HG03039 (cell line): ENCODE data around the gene GMPPA.

Source experiments
- ATAC-seq: cut with Tn5 transposase; IDR thresholded peaks from one replicate; pipeline ENCODE4 v1.9.1; 2021; ENCODE audit warnings: mild to moderate bottlenecking, moderate library complexity; ENCODE audit not compliant: unreplicated experiment

GMPPA gene

DNA sequence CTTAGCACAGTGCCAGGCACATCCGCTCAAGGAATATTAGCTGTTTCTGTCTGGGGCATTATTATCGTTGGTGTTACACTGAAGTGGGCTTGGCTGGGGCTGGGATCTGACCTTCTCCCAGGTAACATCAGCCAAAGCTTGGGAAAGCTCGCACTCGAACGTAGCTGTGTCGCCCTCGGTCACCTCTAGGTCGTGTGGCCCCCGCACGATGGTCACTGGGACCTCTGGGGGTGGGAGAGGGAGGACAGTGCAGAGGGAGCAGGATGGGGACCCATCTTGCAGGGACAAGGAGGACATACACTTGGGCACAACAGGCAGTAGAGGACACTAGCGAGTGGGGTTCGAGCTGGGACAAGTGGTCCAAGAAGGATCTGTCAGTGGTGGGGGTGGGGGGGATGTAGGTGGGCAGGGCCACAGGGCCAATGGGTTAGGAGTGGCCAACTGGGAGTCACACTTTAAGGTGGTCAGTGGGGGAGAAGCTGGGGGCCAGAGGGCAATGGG is 54.8 kb downstream of the GMPPA start:
- ATAC-seq = no peak

- no peak for ATAC-seq
Measured at GRCh38 chr2:219554350-219554749, 55.7 kb downstream of the GMPPA start.

- ATAC-seq = no peak
Measured at GRCh38 chr2:219555956-219556355, 57.3 kb downstream of the GMPPA start.

- ATAC-seq = no peak
Measured at GRCh38 chr2:219556413-219556812, 57.7 kb downstream of the GMPPA start.
